ENCODE measurements around the gene THRA.

Gene THRA

GRCh38 chr17:40099619-40100418, 37.1 kb downstream of the THRA start:
- DNase-seq (ENCODE audit: low read depth) = no peak

GRCh38 chr17:40100419-40100668, 37.6 kb downstream of the THRA start, which contains the start of gene NR1D1:
NR1D1 (minus strand) TSS chr17:40100589; CDS start chr17:40100094, 495 bp downstream.
- DNase-seq (ENCODE audit: low read depth) = no peak

GRCh38 chr17:40100669-40101366, 38.1 kb downstream of the THRA start:
- peak; percentile 86 for DNase-seq (ENCODE audit: low read depth)

GRCh38 chr17:40101367-40102210, 38.8 kb downstream of the THRA start:
- no peak for DNase-seq (ENCODE audit: low read depth)

GRCh38 chr17:40103071-40103661, 40.4 kb downstream of the THRA start:
- no peak for DNase-seq (ENCODE audit: low read depth)

GRCh38 chr17:40103688-40104087, 40.9 kb downstream of the THRA start:
- no peak for DNase-seq (ENCODE audit: low read depth)

- no peak for DNase-seq (ENCODE audit: low read depth)
Measured at GRCh38 chr17:40104594-40105486, 42.1 kb downstream of the THRA start.

- DNase-seq (ENCODE audit: low read depth) = no peak
Measured at GRCh38 chr17:40105861-40106759, 43.3 kb downstream of the THRA start.

GRCh38 chr17:40106760-40107521, 44.2 kb downstream of the THRA start:
- no peak for DNase-seq (ENCODE audit: low read depth)

GRCh38 chr17:40107522-40108174, 44.9 kb downstream of the THRA start:
- DNase-seq (ENCODE audit: low read depth) = no peak

GRCh38 chr17:40108970-40109824, 46.4 kb downstream of the THRA start:
- no peak for DNase-seq (ENCODE audit: low read depth)

- no peak for DNase-seq (ENCODE audit: low read depth)
Measured at GRCh38 chr17:40110026-40110845, 47.5 kb downstream of the THRA start.

- peak; percentile 54 for DNase-seq (ENCODE audit: low read depth)
Measured at GRCh38 chr17:40111221-40112128, 48.7 kb downstream of the THRA start.

- no peak for DNase-seq (ENCODE audit: low read depth)
Measured at GRCh38 chr17:40112191-40112711, 49.5 kb downstream of the THRA start.

GRCh38 chr17:40112718-40113109, 49.9 kb downstream of the THRA start:
- no peak for DNase-seq (ENCODE audit: low read depth)

Data from activated T-helper 9 cell treated with anti-CD3 and anti-CD28 coated beads, Interleukin-2, amount 50 U/mL, for 16 hours (primary cell).